H9 (cell line): ENCODE data around the gene SMAD6. TPM values are rescaled to one million over a fixed set of nuclear protein-coding genes. Genes with fewer than 3 reads are reported as not detected.

Source experiments
- DNase-seq: peaks from one replicate; pipeline ENCODE4 v3.0.0-alpha.2; 2017
- H2AFZ ChIP-seq: one replicate; pipeline ENCODE4 v1.6.1; 2013; ENCODE audit warnings: mild to moderate bottlenecking, low read length, control low read depth, moderate library complexity
- H2AK5ac ChIP-seq: 2 replicates; pipeline ENCODE4 v1.6.1; 2013; ENCODE audit warnings: low read length, control low read depth, mixed read lengths; ENCODE audit not compliant: insufficient read length
- H2BK120ac ChIP-seq: one replicate; pipeline ENCODE4 v1.6.1; 2013; ENCODE audit warnings: low read depth, mild to moderate bottlenecking, low read length, control low read depth, inconsistent platforms; ENCODE audit not compliant: poor library complexity, severe bottlenecking
- H2BK12ac ChIP-seq: 2 replicates; pipeline ENCODE4 v1.6.1; 2013; ENCODE audit warnings: low read length, control low read depth, mixed read lengths, low read depth; ENCODE audit not compliant: insufficient read length
- H2BK15ac ChIP-seq: 2 replicates; pipeline ENCODE4 v1.6.1; 2013; ENCODE audit warnings: low read depth, low read length, control low read depth
- H2BK20ac ChIP-seq: one replicate; pipeline ENCODE4 v1.6.1; 2013; ENCODE audit warnings: low read depth, mild to moderate bottlenecking, low read length, control low read depth, inconsistent platforms; ENCODE audit not compliant: poor library complexity, severe bottlenecking
- H2BK5ac ChIP-seq: 2 replicates; pipeline ENCODE4 v1.6.1; 2013; ENCODE audit warnings: low read length, control low read depth, mixed read lengths; ENCODE audit not compliant: insufficient read length
- H3K14ac ChIP-seq: 2 replicates; pipeline ENCODE4 v1.6.1; 2013; ENCODE audit warnings: low read length, control low read depth; ENCODE audit not compliant: insufficient read depth
- H3K18ac ChIP-seq: 2 replicates; pipeline ENCODE4 v1.6.1; 2013; ENCODE audit warnings: low read depth, mild to moderate bottlenecking, mixed read lengths, low read length, control low read depth; ENCODE audit not compliant: insufficient read length
- H3K23ac ChIP-seq: 2 replicates; pipeline ENCODE4 v1.6.1; 2013; ENCODE audit warnings: low read length, control low read depth, mixed read lengths, low read depth; ENCODE audit not compliant: insufficient read length
- H3K23me2 ChIP-seq: 2 replicates; pipeline ENCODE4 v1.6.1; 2013; ENCODE audit warnings: low read depth, mild to moderate bottlenecking, mixed read lengths, low read length, control low read depth; ENCODE audit not compliant: insufficient read length, poor library complexity, severe bottlenecking
- H3K27ac ChIP-seq: 2 replicates; pipeline ENCODE4 v1.5.1; 2013; ENCODE audit warnings: low read length, control low read depth, mixed read lengths, low read depth; ENCODE audit not compliant: insufficient read length
- H3K27me3 ChIP-seq: 2 replicates; pipeline ENCODE4 v1.6.1; 2013; ENCODE audit warnings: low read length, control low read depth, inconsistent platforms; ENCODE audit not compliant: insufficient read depth
- H3K4ac ChIP-seq: 2 replicates; pipeline ENCODE4 v1.6.1; 2013; ENCODE audit warnings: low read depth, mild to moderate bottlenecking, control low read depth, inconsistent platforms, low read length, moderate library complexity
- H3K4me1 ChIP-seq: 2 replicates; pipeline ENCODE4 v1.6.1; 2013; ENCODE audit warnings: low read length, control low read depth, inconsistent platforms; ENCODE audit not compliant: insufficient read depth
- H3K4me2 ChIP-seq: 2 replicates; pipeline ENCODE4 v1.6.1; 2013; ENCODE audit warnings: low read length, control low read depth, mixed read lengths; ENCODE audit not compliant: insufficient read length, insufficient read depth
- H3K56ac ChIP-seq: 2 replicates; pipeline ENCODE4 v1.6.1; 2013; ENCODE audit warnings: low read depth, mild to moderate bottlenecking, mixed read lengths, low read length, control low read depth; ENCODE audit not compliant: insufficient read length
- H3K79me1 ChIP-seq: 2 replicates; pipeline ENCODE4 v1.6.1; 2013; ENCODE audit warnings: low read depth, mild to moderate bottlenecking, moderate library complexity, low read length, control low read depth, inconsistent platforms; ENCODE audit not compliant: insufficient read depth, poor library complexity, severe bottlenecking
- H3K79me2 ChIP-seq: 2 replicates; pipeline ENCODE4 v1.6.1; 2013; ENCODE audit warnings: low read length, control low read depth, inconsistent platforms; ENCODE audit not compliant: insufficient read depth
- H3K9ac ChIP-seq: 2 replicates; pipeline ENCODE4 v1.6.1; 2013; ENCODE audit warnings: low read length, control low read depth, mixed read lengths; ENCODE audit not compliant: insufficient read length; ENCODE audit errors: extremely low read depth
- H3K9me3 ChIP-seq: one replicate; pipeline ENCODE4 v1.6.1; 2013; ENCODE audit warnings: low read depth, low read length, inconsistent platforms; ENCODE audit not compliant: control insufficient read depth
- H3T11ph ChIP-seq: one replicate; pipeline ENCODE4 v1.6.1; 2013; ENCODE audit warnings: mild to moderate bottlenecking, low read length, control low read depth, inconsistent platforms
- H4K20me1 ChIP-seq: one replicate; pipeline ENCODE4 v1.6.1; 2013; ENCODE audit not compliant: control insufficient read depth, insufficient read length, insufficient read depth
- H4K5ac ChIP-seq: 2 replicates; pipeline ENCODE4 v1.6.1; 2013; ENCODE audit warnings: low read depth, mild to moderate bottlenecking, mixed read lengths, low read length, control low read depth; ENCODE audit not compliant: insufficient read length
- H4K8ac ChIP-seq: replicated peaks from 2 replicates; pipeline ENCODE4 v1.6.1; 2013; ENCODE audit warnings: low read length, control low read depth, mixed read lengths, low read depth; ENCODE audit not compliant: insufficient read length
- H4K91ac ChIP-seq: 2 replicates; pipeline ENCODE4 v1.6.1; 2013; ENCODE audit warnings: low read depth, mild to moderate bottlenecking, moderate library complexity, mixed read lengths, low read length, control low read depth; ENCODE audit not compliant: insufficient read length
- H3K27ac Mint-ChIP-seq, 3 experiments: 2 replicates in 2 of 3; 3 replicates in 1 of 3; pipeline ENCODE4 v1.8.0; 2020 to 2021; ENCODE audit warnings: mixed read lengths in 3 of 3, mild to moderate bottlenecking in 1 of 3, moderate library complexity in 1 of 3
- H3K27me3 Mint-ChIP-seq: 2 replicates; pipeline ENCODE4 v1.8.0; 2021; ENCODE audit warnings: low read depth, mild to moderate bottlenecking, moderate library complexity, mixed read lengths
- H3K36me3 Mint-ChIP-seq, 3 experiments: 2 replicates in 2 of 3; 3 replicates in 1 of 3; pipeline ENCODE4 v1.8.0; 2020 to 2021; ENCODE audit warnings: low read depth in 3 of 3, mixed read lengths in 3 of 3; ENCODE audit not compliant: insufficient read depth in 1 of 3
- H3K4me1 Mint-ChIP-seq, 2 experiments: 2 replicates each; pipeline ENCODE4 v1.8.0; 2020; ENCODE audit warnings: mixed read lengths in 2 of 2
- H3K4me3 Mint-ChIP-seq, 2 experiments: 2 replicates in 1 of 2; 3 replicates in 1 of 2; pipeline ENCODE4 v1.8.0; 2020 to 2021; ENCODE audit warnings: mild to moderate bottlenecking in 2 of 2, mixed read lengths in 2 of 2, moderate library complexity in 1 of 2
- H3K9me3 Mint-ChIP-seq, 2 experiments: 2 replicates in 1 of 2; 3 replicates in 1 of 2; pipeline ENCODE4 v1.8.0; 2020; ENCODE audit warnings: mild to moderate bottlenecking in 2 of 2, mixed read lengths in 2 of 2, moderate library complexity in 1 of 2
- WGBS: extraction: QIAGEN DNeasy Blood & Tissue Kit; methylation state at CpG from one replicate; pipeline ENCODE4 v1.1.7; 2013; ENCODE audit warnings: missing lambda C conversion rate, low lambda C conversion rate, mixed read lengths; ENCODE audit not compliant: insufficient read length; ENCODE audit errors: extremely low coverage; 5-methylcytosine and 5-hydroxymethylcytosine counted together
- total RNA-seq: library from RNA; stranded (reverse); gene quantifications from 2 replicates; pipeline ENCODE4 v1.2.1, GENCODE V29; 2021
- TF ChIP-seq, protein P1 (sequence below): fragments of 200-600 bp; sonication (generic); conservative IDR thresholded peaks from 3 replicates; pipeline ENCODE4 v1.8.0; 2021; ENCODE audit warnings: antibody characterized with exemption, mild to moderate bottlenecking

The SMAD6 gene
- total RNA-seq, 1 experiment from 2014 or later = 6.0 TPM

DNA sequence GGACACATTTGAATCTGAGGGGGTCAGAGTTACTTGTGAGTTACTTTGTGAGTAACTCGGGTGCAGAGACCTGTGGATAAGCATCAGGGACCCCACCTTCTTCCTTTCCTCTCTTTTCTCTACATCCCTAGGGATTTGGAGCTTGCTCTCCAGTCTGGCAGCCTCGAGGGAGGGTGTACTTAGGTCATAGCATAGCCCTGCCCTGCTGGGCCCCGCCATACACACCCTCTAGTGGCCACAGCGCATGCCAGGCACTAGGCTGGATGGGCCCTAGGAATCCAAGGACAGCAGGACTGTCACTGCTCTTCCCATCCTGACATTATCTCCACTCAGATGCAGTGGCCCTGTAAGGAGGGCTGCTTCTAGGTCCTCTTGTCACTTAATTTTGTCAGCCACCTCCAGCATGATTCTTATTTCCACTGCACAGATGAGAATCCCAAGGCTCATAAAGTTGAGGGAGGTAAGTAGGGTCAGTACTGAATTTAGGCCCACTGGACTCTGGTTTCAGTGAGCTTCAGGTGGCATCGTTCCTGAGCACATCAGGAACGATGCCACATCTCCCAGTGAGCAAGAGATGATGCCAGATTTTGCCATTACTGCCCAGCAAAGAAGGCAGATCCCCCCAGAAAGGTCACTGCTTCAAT is 3.6 kb upstream of the SMAD6 start:
- Histone ChIP-seq H3K9me3 (no peaks in the 10 kb centered on the region), H3K4me2 (no peak overlapping the region), H3K56ac (no peak overlapping the region), H3K23ac (no peak overlapping the region), H2BK15ac (no peak overlapping the region), H3K18ac (no peak overlapping the region), H3T11ph (no peak overlapping the region), H2AK5ac (no peak overlapping the region), H4K5ac (no peak overlapping the region), H3K27me3 (no peaks in the 10 kb centered on the region; the same call in 1 of the 2 replicates), H4K8ac (no peak overlapping the region), H3K27ac (no peak overlapping the region), H3K79me1 (no peaks in the 10 kb centered on the region), H2AFZ (no peak overlapping the region), H2BK120ac (no peak overlapping the region), H4K20me1 (no peaks in the 10 kb centered on the region), H2BK5ac (no peak overlapping the region), H2BK12ac (no peak overlapping the region), H3K79me2 (no peaks in the 10 kb centered on the region), H3K4me1 (no peaks in the 10 kb centered on the region), H3K14ac (no peak overlapping the region; the same call in 1 of the 2 replicates), H3K4ac (no peak overlapping the region), H3K23me2 (peaks cover 21% of the 10 kb centered on the region), H4K91ac (no peak overlapping the region), H3K9ac (no peak overlapping the region), H2BK20ac (no peak overlapping the region)
- no peak overlapping the region for H3K27ac Mint-ChIP-seq
- H3K36me3 Mint-ChIP-seq = no peaks in the 10 kb centered on the region
- peak; percentile 83 for DNase-seq
- peaks cover 13 to 22% of the 10 kb centered on the region in 2 experiments for H3K4me1 Mint-ChIP-seq
- peaks cover 6% of the 10 kb centered on the region for H3K27me3 Mint-ChIP-seq
- TF ChIP-seq, protein P1, sequence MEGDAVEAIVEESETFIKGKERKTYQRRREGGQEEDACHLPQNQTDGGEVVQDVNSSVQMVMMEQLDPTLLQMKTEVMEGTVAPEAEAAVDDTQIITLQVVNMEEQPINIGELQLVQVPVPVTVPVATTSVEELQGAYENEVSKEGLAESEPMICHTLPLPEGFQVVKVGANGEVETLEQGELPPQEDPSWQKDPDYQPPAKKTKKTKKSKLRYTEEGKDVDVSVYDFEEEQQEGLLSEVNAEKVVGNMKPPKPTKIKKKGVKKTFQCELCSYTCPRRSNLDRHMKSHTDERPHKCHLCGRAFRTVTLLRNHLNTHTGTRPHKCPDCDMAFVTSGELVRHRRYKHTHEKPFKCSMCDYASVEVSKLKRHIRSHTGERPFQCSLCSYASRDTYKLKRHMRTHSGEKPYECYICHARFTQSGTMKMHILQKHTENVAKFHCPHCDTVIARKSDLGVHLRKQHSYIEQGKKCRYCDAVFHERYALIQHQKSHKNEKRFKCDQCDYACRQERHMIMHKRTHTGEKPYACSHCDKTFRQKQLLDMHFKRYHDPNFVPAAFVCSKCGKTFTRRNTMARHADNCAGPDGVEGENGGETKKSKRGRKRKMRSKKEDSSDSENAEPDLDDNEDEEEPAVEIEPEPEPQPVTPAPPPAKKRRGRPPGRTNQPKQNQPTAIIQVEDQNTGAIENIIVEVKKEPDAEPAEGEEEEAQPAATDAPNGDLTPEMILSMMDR = peak; percentile 86
- no CpG with 5 or more reads among the region's 6 CpGs for WGBS
- no peak overlapping the region for H3K4me3 Mint-ChIP-seq
- no peaks in the 10 kb centered on the region; a peak in 1 of 5 replicates for H3K9me3 Mint-ChIP-seq
